A673 (cell line): ENCODE results near the gene PATJ.

Source experiments
- CTCF ChIP-seq: fragments of 300-800, 200-600 bp; sonication (generic); conservative IDR thresholded peaks from 2 replicates; pipeline ENCODE4 v1.5.1; 2017; ENCODE audit warnings: low read depth, mild to moderate bottlenecking, antibody characterized with exemption, low read length, moderate library complexity, mixed read lengths
- EZH2 ChIP-seq: fragments of 200-600 bp; sonication (generic); IDR thresholded peaks from 2 replicates; pipeline ENCODE4 v1.6.1; 2017; ENCODE audit warnings: borderline replicate concordance, low read depth, mild to moderate bottlenecking, mixed read lengths, antibody characterized with exemption, low read length; ENCODE audit not compliant: poor library complexity, severe bottlenecking

- TF ChIP-seq CTCF (no peak), EZH2 (no peak)
Observed at GRCh38 chr1:62050165-62050564, 307.9 kb downstream of the PATJ start.
